HFF-Myc (cell line): ENCODE data around the gene USP6.
"Not testable (repeated sequence)": the region's sequence is repeated elsewhere in the genome, so short reads cannot be mapped to it uniquely, and the experiment has no call there.

ENCODE experiments used
- DNase-seq: peaks from one replicate; pipeline ENCODE4 v3.0.0-alpha.2; 2011; ENCODE audit warnings: low read depth; ENCODE audit errors: extremely low read depth
- H3K4me3 ChIP-seq: replicated peaks from 2 replicates; pipeline ENCODE4 v1.5.1; 2011; ENCODE audit warnings: low read depth, mild to moderate bottlenecking, control low read depth, low read length
- CTCF ChIP-seq: IDR thresholded peaks from 2 replicates; pipeline ENCODE4 v1.5.1; 2012; ENCODE audit warnings: mild to moderate bottlenecking, low read depth, low read length, control low read depth; ENCODE audit errors: missing control alignments

Gene USP6

GRCh38 chr17:5123343-5124124, 7.7 kb downstream of the USP6 start:
- no peak for DNase-seq

GRCh38 chr17:5124125-5124760, 8.4 kb downstream of the USP6 start:
- H3K4me3 ChIP-seq, DNase-seq: not testable (repeated sequence)

More at GRCh38 chr17:5123343-5124124, 7.7 kb downstream of the USP6 start:
- no peak for TF ChIP-seq CTCF
- no peak overlapping the region for H3K4me3 ChIP-seq

- DNase-seq, result not testable (repeated sequence)
Observed at GRCh38 chr17:5124896-5125295, 9.1 kb downstream of the USP6 start.

GRCh38 chr17:5126719-5127488, 11.1 kb downstream of the USP6 start:
- H3K4me3 ChIP-seq, result no peak overlapping the region
- no peak for TF ChIP-seq CTCF
- no peak for DNase-seq

More at GRCh38 chr17:5124896-5125295, 9.1 kb downstream of the USP6 start:
- H3K4me3 ChIP-seq, result not testable (repeated sequence)

- no peak for TF ChIP-seq CTCF
- DNase-seq, result no peak
- no peak overlapping the region for H3K4me3 ChIP-seq
Observed at GRCh38 chr17:5127910-5128309, 12.1 kb downstream of the USP6 start.

- not testable (repeated sequence) for DNase-seq, H3K4me3 ChIP-seq
Observed at GRCh38 chr17:5128387-5128786, 12.6 kb downstream of the USP6 start.

GRCh38 chr17:5128905-5129535, 13.2 kb downstream of the USP6 start:
- no peak for DNase-seq
- H3K4me3 ChIP-seq, result no peak overlapping the region
- no peak for TF ChIP-seq CTCF

- not testable (repeated sequence) for H3K4me3 ChIP-seq, DNase-seq
Observed at GRCh38 chr17:5129770-5130169, 13.9 kb downstream of the USP6 start.

GRCh38 chr17:5130261-5130660, 14.4 kb downstream of the USP6 start:
- not testable (repeated sequence) for H3K4me3 ChIP-seq, DNase-seq

- H3K4me3 ChIP-seq, DNase-seq: not testable (repeated sequence)
Observed at GRCh38 chr17:5130687-5131086, 14.9 kb downstream of the USP6 start.
